Thoracic aorta (tissue), 2 donors: ENCODE data around the gene STK36. TPM values are rescaled to one million over a fixed set of nuclear protein-coding genes. Genes with fewer than 3 reads are reported as not detected.
A peak's percentile ranks its signal among the peaks of the same experiment; 100 is the strongest.

Experiments
- ATAC-seq: fragments of 150-250 bp; one replicate; pipeline ENCODE4 v1.8.0; 2017; ENCODE audit warnings: low read depth; ENCODE audit not compliant: insufficient number of reproducible peaks, low FRiP score
- DNase-seq: peaks from one replicate; pipeline ENCODE4 v3.0.0-alpha.2; 2020; ENCODE audit warnings: low spot score
- H3K27ac ChIP-seq, 2 donors: fragments of 200-600 bp; sonication (generic); 1 replicate in 1 of 2; 2 replicates in 1 of 2; pipeline ENCODE4 v1.5.1; 2016; ENCODE audit warnings: mild to moderate bottlenecking in 2 of 2, moderate library complexity in 2 of 2
- H3K27me3 ChIP-seq: fragments of 200-600 bp; sonication (generic); replicated peaks from 2 replicates; pipeline ENCODE4 v1.6.0; 2016; ENCODE audit warnings: mild to moderate bottlenecking; ENCODE audit not compliant: insufficient read depth
- H3K36me3 ChIP-seq: fragments of 200-600 bp; sonication (generic); one replicate; pipeline ENCODE4 v1.5.1; 2016
- H3K4me1 ChIP-seq, 2 donors: fragments of 200-600 bp; sonication (generic); 1 replicate in 1 of 2; 2 replicates in 1 of 2; pipeline versions ENCODE4 v1.5.1 to v1.6.0; 2016; ENCODE audit warnings: low read depth in 2 of 2, mild to moderate bottlenecking in 1 of 2; ENCODE audit not compliant: control insufficient read depth in 1 of 2
- H3K4me3 ChIP-seq: fragments of 200-600 bp; sonication (generic); 2 replicates; pipeline ENCODE4 v1.5.1; 2016; ENCODE audit warnings: mild to moderate bottlenecking
- H3K9me3 ChIP-seq: fragments of 200-600 bp; sonication (generic); 2 replicates; pipeline ENCODE4 v1.5.1; 2016
- CTCF ChIP-seq: fragments of 200-600 bp; sonication (generic); IDR thresholded peaks from one replicate; pipeline ENCODE4 v1.5.1; 2019; ENCODE audit warnings: antibody characterized with exemption
- total RNA-seq, 2 donors: library from RNA; depleted of rRNA; stranded (reverse); fragments of >200 nt; gene quantifications; one replicate each; pipeline versions ENCODE4 v1.1.0 to v1.2.3, GENCODE V29; 2016

The STK36 gene
- total RNA-seq, 2 donors from 2014 or later, result 26.0 to 55.4 TPM

GRCh38 chr2:218642786-218643185, 29.1 kb upstream of the STK36 start:
- no peaks in the 10 kb centered on the region for H3K9me3 ChIP-seq
- H3K4me3 ChIP-seq, result no peak overlapping the region
- no peak for TF ChIP-seq CTCF
- H3K27me3 ChIP-seq, result no peaks in the 10 kb centered on the region
- ATAC-seq (no peak), DNase-seq (no peak)
- no peaks in the 10 kb centered on the region for H3K4me1 ChIP-seq
- no peak overlapping the region for H3K27ac ChIP-seq
- H3K36me3 ChIP-seq, result peaks cover 78% of the 10 kb centered on the region

GRCh38 chr2:218643751-218644310, 28.1 kb upstream of the STK36 start:
- no peaks in the 10 kb centered on the region for H3K4me1 ChIP-seq
- peaks cover 78% of the 10 kb centered on the region for H3K36me3 ChIP-seq
- no peak overlapping the region for H3K27ac ChIP-seq
- no peaks in the 10 kb centered on the region for H3K27me3 ChIP-seq
- no peak overlapping the region for H3K4me3 ChIP-seq
- DNase-seq, result no peak
- ATAC-seq, result no peak
- no peaks in the 10 kb centered on the region for H3K9me3 ChIP-seq
- TF ChIP-seq CTCF, result no peak

GRCh38 chr2:218644721-218645120, 27.2 kb upstream of the STK36 start:
- ATAC-seq (no peak), DNase-seq (no peak)
- Histone ChIP-seq H3K9me3 (no peaks in the 10 kb centered on the region), H3K4me3 (no peak overlapping the region), H3K4me1 (no peaks in the 10 kb centered on the region), H3K36me3 (peaks cover 79% of the 10 kb centered on the region), H3K27ac (no peak overlapping the region), H3K27me3 (no peaks in the 10 kb centered on the region)
- no peak for TF ChIP-seq CTCF

- Histone ChIP-seq H3K27me3 (no peaks in the 10 kb centered on the region), H3K27ac (no peak overlapping the region), H3K9me3 (no peaks in the 10 kb centered on the region), H3K4me3 (no peak overlapping the region), H3K4me1 (no peaks in the 10 kb centered on the region), H3K36me3 (peaks cover 79% of the 10 kb centered on the region)
- DNase-seq (no peak), ATAC-seq (no peak)
- TF ChIP-seq CTCF, result no peak
These were observed 26.8 kb upstream of the STK36 start for GRCh38 chr2:218645126-218645525.

- ATAC-seq (no peak), DNase-seq (no peak)
- peak; percentile 67 for TF ChIP-seq CTCF
- H3K36me3 ChIP-seq, result peaks cover 80% of the 10 kb centered on the region
- no peak overlapping the region for H3K27ac ChIP-seq
- no peaks in the 10 kb centered on the region for H3K9me3 ChIP-seq
- H3K4me1 ChIP-seq, result no peaks in the 10 kb centered on the region
- no peak overlapping the region for H3K4me3 ChIP-seq
- H3K27me3 ChIP-seq, result no peaks in the 10 kb centered on the region
These were observed 23.6 kb upstream of the STK36 start for GRCh38 chr2:218648088-218648786.
